ENCODE results near the gene CENPP.

- TF ChIP-seq CTCF (IDR thresholded peaks at IDR 0.05) (no peak), POLR2A (IDR thresholded peaks at IDR 0.05) (no peak)
Measured at GRCh38 chr9:92547356-92547755, 221.6 kb downstream of the CENPP start.

All from suprapubic skin (tissue), 3 donors.